Measurements from ENCODE around the gene DEFB123.

DEFB123 gene

GRCh38 chr20:31474758-31475427, 34.5 kb downstream of the DEFB123 start, which contains the start of the genes DEFB124 and REM1:
DEFB124 (minus strand) TSS chr20:31475127; CDS start chr20:31473013, 2,114 bp downstream.
REM1 (plus strand) TSS chr20:31475288; CDS start chr20:31476446, 1,158 bp downstream.
- no peak for DNase-seq

DNA sequence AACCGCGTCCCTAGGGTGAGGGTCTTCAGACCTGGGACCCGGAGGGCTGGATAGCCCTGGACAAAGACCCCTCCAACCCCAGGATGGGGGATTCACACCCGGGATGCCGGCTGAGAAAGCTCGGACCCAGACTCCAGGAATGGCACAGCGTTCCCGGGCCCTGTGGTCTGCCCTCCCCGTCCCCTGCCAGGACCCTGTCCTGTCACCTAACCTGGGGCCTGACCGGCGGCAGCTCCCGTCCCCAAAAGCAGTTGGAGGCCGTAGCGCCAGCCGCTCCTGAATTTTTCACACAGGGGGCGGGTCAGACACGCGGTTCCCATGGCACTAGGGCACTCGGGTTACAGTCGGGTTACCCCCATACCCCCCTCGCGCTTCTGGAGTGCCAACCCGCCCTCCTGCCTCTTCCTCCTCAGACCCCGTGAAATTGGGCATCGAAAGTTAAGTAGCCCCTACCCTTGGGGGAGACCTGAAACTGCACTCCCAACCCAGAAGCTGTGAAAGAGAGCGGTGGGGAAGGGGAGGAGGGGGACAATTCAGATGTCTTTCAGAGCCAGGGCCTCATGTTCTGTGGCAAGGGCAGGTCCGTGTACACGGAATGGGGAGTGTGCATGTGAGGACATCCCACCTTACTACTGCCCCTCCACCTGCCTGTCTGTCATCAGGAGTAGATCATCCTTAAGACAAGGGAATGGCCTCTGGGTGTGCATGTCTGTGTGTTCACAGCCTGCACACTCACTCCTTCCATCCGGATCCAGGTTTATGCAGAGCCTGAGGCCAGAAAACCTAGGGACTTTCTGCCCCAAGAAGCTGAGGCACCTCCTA, 35.3 kb downstream of the DEFB123 start:
- no peak for DNase-seq

- no peak for DNase-seq
Measured at GRCh38 chr20:31476294-31476585, 35.8 kb downstream of the DEFB123 start.

DNA sequence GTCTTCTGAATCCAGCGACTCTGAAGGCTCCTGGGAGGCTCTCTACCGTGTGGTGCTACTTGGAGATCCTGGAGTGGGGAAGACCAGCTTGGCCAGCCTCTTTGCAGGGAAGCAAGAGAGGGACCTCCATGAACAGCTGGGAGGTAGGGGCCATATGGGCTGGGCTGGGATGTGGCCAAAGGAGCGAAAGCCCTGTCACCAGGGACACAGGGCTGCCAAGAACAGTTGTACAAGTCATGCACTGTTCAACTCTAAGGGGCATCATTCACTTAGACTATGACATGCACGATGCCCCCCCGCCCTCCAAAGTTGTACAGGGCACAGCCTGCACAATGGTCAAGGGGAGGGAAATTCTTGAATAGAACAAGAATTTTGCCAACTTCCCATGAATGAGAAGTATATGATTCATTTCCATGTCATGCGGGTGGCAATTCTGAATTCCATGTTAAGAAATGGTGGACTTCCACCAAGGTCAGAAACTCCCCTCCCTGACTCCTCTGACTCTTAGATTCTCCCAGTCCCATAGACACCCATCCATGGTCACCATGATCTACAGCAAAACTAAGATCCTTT, 36.3 kb downstream of the DEFB123 start:
- DNase-seq, result no peak

DNA sequence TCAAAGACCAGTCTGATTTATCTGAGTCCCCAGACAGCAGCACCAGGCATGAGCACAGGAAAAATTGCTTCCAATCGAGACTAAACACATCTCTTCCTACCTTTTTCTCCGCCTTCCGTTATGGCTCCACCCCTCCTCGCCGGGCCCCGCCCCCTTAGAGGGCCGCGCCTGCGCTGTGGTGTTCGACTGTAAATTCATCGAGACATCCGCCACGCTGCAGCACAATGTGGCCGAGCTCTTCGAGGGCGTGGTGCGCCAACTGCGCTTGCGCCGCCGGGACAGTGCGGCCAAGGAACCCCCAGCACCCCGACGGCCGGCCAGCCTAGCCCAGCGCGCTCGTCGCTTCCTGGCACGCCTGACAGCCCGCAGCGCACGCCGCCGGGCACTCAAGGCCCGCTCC, 43.6 kb downstream of the DEFB123 start:
- no peak for DNase-seq

GRCh38 chr20:31485450-31486339, 45.3 kb downstream of the DEFB123 start:
- DNase-seq, result no peak

DNA sequence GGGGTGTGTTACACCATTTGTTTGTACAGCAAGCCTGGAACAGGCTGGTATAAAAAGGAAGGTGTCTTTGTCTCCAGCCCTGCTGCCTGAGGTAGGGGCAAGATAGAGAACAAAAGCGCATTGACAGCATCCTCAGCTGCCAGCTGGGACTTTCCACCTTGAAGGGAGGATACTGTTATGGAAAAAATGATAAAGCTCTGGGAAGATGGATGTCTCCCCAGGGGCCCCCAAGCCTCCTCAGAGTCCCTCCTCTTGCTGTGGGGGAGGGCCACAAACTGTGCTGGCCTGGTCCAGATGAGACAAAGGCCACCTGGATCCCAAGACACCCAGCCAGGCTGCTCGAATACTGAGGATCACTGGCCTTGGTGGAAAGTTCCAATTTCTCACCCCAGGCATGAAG, 47.7 kb downstream of the DEFB123 start:
- no peak for DNase-seq

- DNase-seq, result no peak
Measured at GRCh38 chr20:31489152-31489551, 48.7 kb downstream of the DEFB123 start.

GRCh38 chr20:31490752-31491151, 50.3 kb downstream of the DEFB123 start:
- DNase-seq, result no peak

DNA sequence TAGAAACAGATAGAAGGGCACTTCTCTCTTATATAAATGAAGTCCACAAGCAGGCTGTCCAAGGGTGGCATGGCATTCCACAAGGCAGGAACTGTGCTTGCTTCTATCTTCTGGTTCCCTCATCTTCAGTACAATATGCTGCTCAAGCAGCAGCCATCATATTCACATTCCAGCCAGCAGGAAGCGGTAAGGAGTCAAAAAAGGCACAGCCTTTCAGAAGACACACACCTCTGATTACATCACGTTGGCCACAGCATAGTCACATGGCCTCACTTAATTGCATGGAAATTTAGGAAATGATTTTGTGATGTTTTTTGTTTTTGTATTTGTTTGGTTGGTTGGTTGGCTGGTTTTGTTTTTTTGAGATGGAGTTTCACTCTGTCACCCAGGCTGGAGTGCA, 53.7 kb downstream of the DEFB123 start:
- DNase-seq, result no peak

- DNase-seq, result no peak
Measured at GRCh38 chr20:31496761-31497295, 56.4 kb downstream of the DEFB123 start.

DNA sequence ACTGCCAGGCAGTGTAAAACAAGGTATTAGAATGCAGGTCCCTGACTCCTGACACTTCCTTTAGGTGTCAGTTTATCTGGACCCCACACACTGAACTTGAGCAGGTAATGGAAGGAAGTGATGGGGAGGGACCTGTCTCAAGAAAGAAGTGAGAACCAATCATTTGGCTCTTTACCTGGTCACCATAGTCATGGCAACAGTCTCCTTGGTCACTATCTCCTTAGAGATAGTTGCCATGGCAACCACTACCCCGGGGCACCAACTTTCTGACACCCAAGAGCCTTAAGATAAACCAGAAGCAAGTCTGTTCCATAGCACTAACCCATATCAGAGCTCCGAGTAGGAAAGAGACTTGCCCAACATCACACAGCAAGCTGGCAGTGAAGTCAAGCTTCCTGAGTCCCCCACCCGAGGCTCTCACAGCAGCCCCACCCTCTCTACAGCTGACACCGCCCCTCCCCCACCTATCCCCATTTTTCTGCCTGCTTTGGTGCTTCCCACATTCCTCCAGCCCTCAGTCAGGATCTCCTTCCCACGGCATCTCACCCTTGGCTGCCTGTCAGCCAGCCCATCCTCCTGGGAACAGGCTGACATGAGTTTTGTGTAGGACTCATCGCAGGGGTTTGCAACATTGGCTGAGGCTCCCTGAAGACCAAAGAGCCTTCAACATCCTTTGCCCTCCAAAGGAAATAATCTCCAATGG, 57.6 kb downstream of the DEFB123 start:
- no peak for DNase-seq

Measured in AML-193 (cell line).